Lung (tissue), 12 donors: ENCODE data around the gene APOBEC3F. TPM values are rescaled to one million over a fixed set of nuclear protein-coding genes. Genes with fewer than 3 reads are reported as not detected.

Experiments
- ATAC-seq: fragments of 200-7000 bp; cut with Tn5 transposase; one replicate; pipeline ENCODE4 v1.9.1; 2020; ENCODE audit warnings: moderate number of reproducible peaks; ENCODE audit not compliant: insufficient read depth, low FRiP score
- DNase-seq, 3 donors: peaks; one replicate each; pipeline ENCODE4 v3.0.0-alpha.2; 2013 to 2017
- H3K27ac ChIP-seq, 2 donors: one replicate each; pipeline ENCODE4 v1.5.1; 2013; ENCODE audit warnings: mild to moderate bottlenecking in 2 of 2, moderate library complexity in 2 of 2, control low read depth in 1 of 2, inconsistent platforms in 1 of 2, low read depth in 1 of 2, low read length in 1 of 2
- H3K27me3 ChIP-seq, 3 donors: one replicate each; pipeline ENCODE4 v1.5.1; 2013; ENCODE audit warnings: low read length in 2 of 3; ENCODE audit not compliant: control insufficient read depth in 3 of 3, insufficient read depth in 3 of 3
- H3K36me3 ChIP-seq, 4 donors: one replicate each; pipeline ENCODE4 v1.5.1; 2013; ENCODE audit warnings: low read length in 4 of 4, mild to moderate bottlenecking in 1 of 4, moderate library complexity in 1 of 4; ENCODE audit not compliant: control insufficient read depth in 4 of 4, insufficient read depth in 4 of 4
- H3K4me1 ChIP-seq, 5 donors: one replicate each; pipeline ENCODE4 v1.5.1; 2013; ENCODE audit warnings: low read length in 5 of 5, mild to moderate bottlenecking in 2 of 5, moderate library complexity in 1 of 5; ENCODE audit not compliant: control insufficient read depth in 5 of 5, insufficient read depth in 5 of 5
- H3K4me3 ChIP-seq: one replicate; pipeline ENCODE4 v1.5.1; 2013; ENCODE audit warnings: mild to moderate bottlenecking, control low read depth, moderate library complexity
- H3K9ac ChIP-seq, 2 donors: one replicate each; pipeline ENCODE4 v1.5.1; 2013; ENCODE audit warnings: low read length in 2 of 2, control low read depth in 1 of 2; ENCODE audit not compliant: insufficient read depth in 1 of 2
- H3K9me3 ChIP-seq, 4 donors: one replicate each; pipeline ENCODE4 v1.5.1; 2013; ENCODE audit warnings: low read length in 3 of 4, mild to moderate bottlenecking in 1 of 4, moderate library complexity in 1 of 4; ENCODE audit not compliant: control insufficient read depth in 4 of 4, insufficient read depth in 3 of 4
- WGBS, 2 donors: extraction: QIAGEN DNeasy Blood & Tissue Kit; methylation state at CpG; one replicate each; pipeline ENCODE4 v1.1.7; 2013; 5-methylcytosine and 5-hydroxymethylcytosine counted together
- polyA plus RNA-seq, 2 donors: library from polyadenylated mRNA; stranded (reverse); fragments of 200-250 nt; gene quantifications; one replicate each; pipeline ENCODE4 v1.2.1, GENCODE V29; 2013
- total RNA-seq, 2 donors: library from RNA; depleted of rRNA in 1 of 2; stranded (reverse); fragments of >200 nt in 1 of 2; gene quantifications; one replicate each; pipeline ENCODE4 v1.2.1, GENCODE V29; 2014 to 2021
- TF ChIP-seq, protein P1 (sequence below): IDR thresholded peaks from 2 replicates; pipeline ENCODE4 v1.5.1; 2012; ENCODE audit warnings: mild to moderate bottlenecking; ENCODE audit errors: control extremely low read depth, extremely low read depth
- donor health status: control.
- donor health status: control.
- donor health status: Bipolar disorder and iron deficiency.
- donor health status: healthy.
- donor health status: DM: yes; HTN: yes; CAD: no.

APOBEC3F gene
- total and polyA plus RNA-seq, 4 donors, result 3.6 to 12.1 (median 6.0) TPM

DNA sequence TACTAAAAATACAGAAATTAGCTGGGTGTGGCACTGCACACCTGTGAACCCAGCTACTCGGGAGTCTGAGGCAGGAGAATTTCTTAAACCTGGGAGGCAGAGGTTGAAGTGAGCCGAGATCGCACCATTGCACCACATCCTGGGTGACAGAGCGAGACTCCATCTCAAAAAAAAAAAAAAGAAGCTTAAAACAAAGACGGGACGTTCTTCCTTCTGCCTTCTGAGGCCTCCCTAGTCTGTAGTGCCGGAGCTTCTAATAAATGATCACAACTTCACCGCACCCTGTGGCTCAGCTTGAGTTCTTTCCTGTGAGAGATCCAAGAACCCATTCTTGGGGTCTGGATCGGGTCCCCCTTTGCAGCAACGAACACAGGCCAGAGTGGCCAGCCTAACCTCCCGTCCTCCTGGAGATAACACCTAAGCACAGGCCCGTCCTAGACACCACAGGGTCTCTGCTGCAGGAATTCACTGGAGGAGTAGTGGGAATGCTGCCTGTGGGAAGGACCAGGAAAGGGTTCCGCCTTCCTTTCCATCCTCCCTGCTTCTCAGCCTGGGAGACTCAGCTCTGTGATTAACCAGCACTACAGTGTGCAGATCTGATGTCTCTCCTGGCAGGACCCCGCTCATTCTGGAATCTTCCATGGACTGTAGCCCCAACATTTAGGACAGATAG lies 54.2 kb downstream of the APOBEC3F start:
- no peak overlapping the region for H3K27ac ChIP-seq
- no peak for DNase-seq
- TF ChIP-seq, protein P1, sequence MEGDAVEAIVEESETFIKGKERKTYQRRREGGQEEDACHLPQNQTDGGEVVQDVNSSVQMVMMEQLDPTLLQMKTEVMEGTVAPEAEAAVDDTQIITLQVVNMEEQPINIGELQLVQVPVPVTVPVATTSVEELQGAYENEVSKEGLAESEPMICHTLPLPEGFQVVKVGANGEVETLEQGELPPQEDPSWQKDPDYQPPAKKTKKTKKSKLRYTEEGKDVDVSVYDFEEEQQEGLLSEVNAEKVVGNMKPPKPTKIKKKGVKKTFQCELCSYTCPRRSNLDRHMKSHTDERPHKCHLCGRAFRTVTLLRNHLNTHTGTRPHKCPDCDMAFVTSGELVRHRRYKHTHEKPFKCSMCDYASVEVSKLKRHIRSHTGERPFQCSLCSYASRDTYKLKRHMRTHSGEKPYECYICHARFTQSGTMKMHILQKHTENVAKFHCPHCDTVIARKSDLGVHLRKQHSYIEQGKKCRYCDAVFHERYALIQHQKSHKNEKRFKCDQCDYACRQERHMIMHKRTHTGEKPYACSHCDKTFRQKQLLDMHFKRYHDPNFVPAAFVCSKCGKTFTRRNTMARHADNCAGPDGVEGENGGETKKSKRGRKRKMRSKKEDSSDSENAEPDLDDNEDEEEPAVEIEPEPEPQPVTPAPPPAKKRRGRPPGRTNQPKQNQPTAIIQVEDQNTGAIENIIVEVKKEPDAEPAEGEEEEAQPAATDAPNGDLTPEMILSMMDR, result no peak

DNA sequence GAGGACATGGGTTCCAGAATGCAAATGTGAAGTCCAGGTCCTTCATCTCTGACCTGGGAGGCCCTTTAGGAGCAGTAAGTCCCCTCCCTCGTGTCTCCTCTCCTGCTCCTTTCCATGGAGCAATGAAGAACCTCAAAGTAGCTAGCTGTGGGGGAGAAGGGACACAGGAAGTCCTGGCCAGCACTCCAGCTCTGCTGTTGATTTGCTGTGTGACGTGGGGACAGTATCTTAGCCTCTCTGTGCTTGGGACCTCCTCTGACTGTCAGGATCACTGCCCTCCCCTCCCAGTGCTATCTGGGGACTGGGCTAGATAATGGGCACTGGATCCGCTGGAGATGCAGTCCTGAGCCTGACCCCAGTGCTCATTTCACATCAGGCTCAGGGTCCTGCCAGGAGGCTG lies 55.3 kb downstream of the APOBEC3F start:
- no peak overlapping the region for H3K9ac ChIP-seq
- H3K4me1 ChIP-seq, result peaks cover 0 to 3% (median 0%) of the 10 kb centered on the region in 5 donors
- H3K9me3 ChIP-seq, result no peaks in the 10 kb centered on the region
- WGBS, 2 donors, result 90 to 100% methylated on average over 3 of the region's 3 CpGs
- no peak overlapping the region for H3K4me3 ChIP-seq
- TF ChIP-seq, protein P1, result no peak
- no peak overlapping the region for H3K27ac ChIP-seq
- no peaks in the 10 kb centered on the region for H3K36me3 ChIP-seq
- no peak for DNase-seq
- no peak for ATAC-seq
- H3K27me3 ChIP-seq, result no peaks in the 10 kb centered on the region

More for the DNA sequence above, 54.2 kb downstream of the APOBEC3F start:
- no peaks in the 10 kb centered on the region for H3K9me3 ChIP-seq
- no peaks in the 10 kb centered on the region for H3K27me3 ChIP-seq
- peaks cover 0 to 3% (median 0%) of the 10 kb centered on the region in 5 donors for H3K4me1 ChIP-seq
- ATAC-seq, result no peak
- no peaks in the 10 kb centered on the region for H3K36me3 ChIP-seq
- no peak overlapping the region for H3K4me3 ChIP-seq
- WGBS, 2 donors, result 73 to 77% methylated on average over 14 of the region's 14 CpGs
- H3K9ac ChIP-seq, result no peak overlapping the region

DNA sequence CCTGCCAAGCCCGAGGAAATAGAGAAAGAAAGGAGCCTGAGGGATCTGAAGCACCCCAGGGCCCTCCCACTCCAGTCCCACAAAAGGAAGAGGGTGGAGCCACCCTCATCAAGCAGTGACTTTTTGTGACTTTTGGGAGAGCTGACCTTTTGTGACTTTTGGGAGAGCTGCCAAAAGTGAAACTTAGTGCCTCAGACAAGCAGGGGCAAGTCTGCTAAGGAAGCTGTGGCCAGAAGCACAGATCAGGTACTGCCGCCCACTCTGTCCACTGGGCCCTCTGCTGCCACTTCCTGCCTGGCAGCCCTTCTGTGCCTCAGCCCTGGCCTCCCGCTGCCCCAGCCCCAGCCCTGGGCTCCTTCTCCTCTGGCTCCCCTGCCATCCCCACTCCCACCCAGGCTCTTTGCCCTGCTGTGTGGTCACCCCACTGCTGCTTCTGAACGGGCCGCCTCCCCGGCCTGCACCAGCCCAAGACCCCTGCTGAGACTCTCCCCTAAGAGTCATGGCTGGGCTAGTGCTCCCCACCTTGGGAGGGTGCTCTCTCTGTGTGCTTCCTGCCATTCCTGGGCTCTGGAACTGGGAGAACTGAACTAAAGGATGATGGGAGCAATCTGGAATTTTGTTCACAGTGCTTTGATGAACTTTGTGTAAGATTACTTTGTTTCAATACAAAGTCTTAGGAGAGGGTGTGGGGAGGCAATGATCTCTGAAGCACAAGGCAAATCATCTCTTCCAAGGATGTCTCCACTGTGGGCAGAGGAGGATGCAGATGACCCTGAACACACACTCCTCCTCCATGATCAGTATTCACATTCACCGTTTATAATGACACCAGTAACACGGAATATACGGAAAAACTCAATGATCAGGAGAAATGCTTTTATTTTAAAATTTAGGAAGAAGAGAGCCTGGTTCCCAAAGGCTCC lies 56.7 kb downstream of the APOBEC3F start, which contains the start of gene APOBEC3H:
APOBEC3H (plus strand) TSS at position 147 of the 923 bp plus-strand sequence. CDS start 3,035 bp downstream, outside the sequence.
- Histone ChIP-seq H3K9ac (no peak within 1 kb of the TSS), H3K9me3 (no peaks in the 10 kb centered on the region), H3K36me3 (no peaks in the 10 kb centered on the region), H3K4me1 (peaks cover 0 to 3% (median 0%) of the 10 kb centered on the region in 5 donors), H3K27ac (peak within 1 kb of the TSS in 1 of 2 donors; percentile 37), H3K4me3 (no peak within 1 kb of the TSS), H3K27me3 (no peaks in the 10 kb centered on the region)
- WGBS, 2 donors, result 51 to 66% methylated on average over 9 of the region's 9 CpGs
- TF ChIP-seq, protein P1, result no peak
- DNase-seq (peak in 1 of 3 donors; percentile 39), ATAC-seq (no peak)
